Spleen (tissue), 7 donors: ENCODE measurements around the gene ABHD6.

Experiments
- CTCF ChIP-seq, 11 experiments: fragments of 200-600 bp in 7 of 11; fragments of 450-650 bp in 4 of 11; sonication (generic) in 4 of 11; IDR thresholded peaks in 8 of 11; conservative IDR thresholded peaks in 3 of 11; 1 replicate in 7 of 11; 2 replicates in 4 of 11; pipeline versions ENCODE4 v1.4.0 to v1.8.0; 2016 to 2021; ENCODE audit warnings: antibody characterized with exemption in 11 of 11, inconsistent platforms in 4 of 11, mild to moderate bottlenecking in 1 of 11
- POLR2A ChIP-seq, 3 donors: fragments of 450-650 bp; IDR thresholded peaks; one replicate each; pipeline ENCODE4 v1.5.1; 2017; ENCODE audit warnings: antibody characterized with exemption in 3 of 3, mild to moderate bottlenecking in 1 of 3
- POLR2AphosphoS5 ChIP-seq, 3 donors: sonication (generic); formaldehyde crosslinking; IDR thresholded peaks; one replicate each; pipeline ENCODE4 v1.5.1; 2017; ENCODE audit warnings: antibody characterized with exemption in 3 of 3
- donor health status: DM: no; HTN: no; CAD: no; lungs with moderate emphysema.
- donor health status: DM: no; HTN: no; CAD: no.
- donor health status: DM: no; HTN: no; CAD: no.

GRCh38 chr3:58342676-58343075 lies 105.1 kb downstream of the ABHD6 start:
- TF ChIP-seq POLR2AphosphoS5 (IDR thresholded peaks at IDR 0.05) (no peak), POLR2A (IDR thresholded peaks at IDR 0.05) (no peak), CTCF (IDR thresholded peaks at IDR 0.05 in 8 of 11, conservative IDR thresholded peaks at IDR 0.05 in 3 of 11) (no peak)
